ENCODE results near the gene TMEM139.

Gene TMEM139

DNA sequence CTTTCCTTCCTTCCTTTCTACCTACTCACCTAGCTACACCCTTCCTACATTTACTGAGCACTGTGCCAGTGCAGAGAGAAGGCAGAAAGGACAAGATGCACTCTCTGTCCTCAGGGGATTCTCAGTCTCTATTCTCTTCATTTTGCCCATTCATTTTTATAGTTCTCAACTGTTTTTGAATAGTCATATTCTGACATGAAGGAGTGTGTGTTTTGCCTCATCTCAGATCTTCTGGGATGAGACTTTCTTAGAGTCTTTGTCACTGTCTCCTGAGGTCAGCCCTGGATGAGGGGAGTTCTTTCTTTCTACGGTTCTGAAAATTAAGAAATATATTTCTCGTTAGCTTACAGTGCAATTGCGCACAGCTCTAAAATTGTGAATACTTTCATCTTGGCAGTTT lies 52.5 kb downstream of the TMEM139 start:
- no peak overlapping the region for H3K4me3 ChIP-seq (ENCODE audit: low read depth, low read length)

More for the DNA sequence above, 52.5 kb downstream of the TMEM139 start:
- DNase-seq (ENCODE audit: low read depth) = no peak
- TF ChIP-seq, protein P1, sequence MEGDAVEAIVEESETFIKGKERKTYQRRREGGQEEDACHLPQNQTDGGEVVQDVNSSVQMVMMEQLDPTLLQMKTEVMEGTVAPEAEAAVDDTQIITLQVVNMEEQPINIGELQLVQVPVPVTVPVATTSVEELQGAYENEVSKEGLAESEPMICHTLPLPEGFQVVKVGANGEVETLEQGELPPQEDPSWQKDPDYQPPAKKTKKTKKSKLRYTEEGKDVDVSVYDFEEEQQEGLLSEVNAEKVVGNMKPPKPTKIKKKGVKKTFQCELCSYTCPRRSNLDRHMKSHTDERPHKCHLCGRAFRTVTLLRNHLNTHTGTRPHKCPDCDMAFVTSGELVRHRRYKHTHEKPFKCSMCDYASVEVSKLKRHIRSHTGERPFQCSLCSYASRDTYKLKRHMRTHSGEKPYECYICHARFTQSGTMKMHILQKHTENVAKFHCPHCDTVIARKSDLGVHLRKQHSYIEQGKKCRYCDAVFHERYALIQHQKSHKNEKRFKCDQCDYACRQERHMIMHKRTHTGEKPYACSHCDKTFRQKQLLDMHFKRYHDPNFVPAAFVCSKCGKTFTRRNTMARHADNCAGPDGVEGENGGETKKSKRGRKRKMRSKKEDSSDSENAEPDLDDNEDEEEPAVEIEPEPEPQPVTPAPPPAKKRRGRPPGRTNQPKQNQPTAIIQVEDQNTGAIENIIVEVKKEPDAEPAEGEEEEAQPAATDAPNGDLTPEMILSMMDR (IDR thresholded peaks at IDR 0.05; ENCODE audit: low read depth, low read length) = no peak
- TF ChIP-seq, protein P2, sequence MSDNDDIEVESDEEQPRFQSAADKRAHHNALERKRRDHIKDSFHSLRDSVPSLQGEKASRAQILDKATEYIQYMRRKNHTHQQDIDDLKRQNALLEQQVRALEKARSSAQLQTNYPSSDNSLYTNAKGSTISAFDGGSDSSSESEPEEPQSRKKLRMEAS (IDR thresholded peaks at IDR 0.05; ENCODE audit: low read depth, low read length) = no peak
- no peak for TF ChIP-seq POLR2A (IDR thresholded peaks at IDR 0.05; ENCODE audit: extremely low read depth, insufficient read length)
- TF ChIP-seq MYC (IDR thresholded peaks at IDR 0.05; ENCODE audit: low read depth, low read length) = no peak

Data from NB4 (cell line).